Caco-2 (cell line): ENCODE data around the gene SGCD. TPM values are rescaled to one million over a fixed set of nuclear protein-coding genes. Genes with fewer than 3 reads are reported as not detected.

Source experiments
- BruUV-seq: library from RNA; stranded (reverse); fragments of 400-500 nt; replicated peaks from 2 replicates; lab custom pipeline; 2021; lab: Mats Ljungman, UMichigan
- CTCF ChIA-PET: fragments of 300-600 bp; sonication (Branson Sonifier 250); formaldehyde crosslinking; loops from one replicate; lab custom pipeline; 2022; ENCODE audit warnings: antibody characterized with exemption; lab: Charles Lee
- POLR2A ChIA-PET: fragments of 300-600 bp; sonication (Branson Sonifier 250); formaldehyde crosslinking; loops from one replicate; lab custom pipeline; 2022; ENCODE audit warnings: antibody characterized with exemption; lab: Charles Lee
- DNase-seq, 2 experiments: peaks; one replicate each; pipeline versions ENCODE4 v3.0.0 to v3.0.0-alpha.2; 2020 to 2022
- H3K27me3 ChIP-seq: replicated peaks from 2 replicates; pipeline ENCODE4 v1.6.0; 2011; ENCODE audit warnings: low read length; ENCODE audit not compliant: control insufficient read depth, insufficient read depth
- H3K36me3 ChIP-seq: 2 replicates; pipeline ENCODE4 v1.5.1; 2011; ENCODE audit warnings: low read length; ENCODE audit not compliant: control insufficient read depth, insufficient read depth
- H3K4me1 ChIP-seq: fragments of 250-450 bp; sonication (Bioruptor Pico); 2 replicates; pipeline ENCODE4 v1.5.1; 2020; ENCODE audit warnings: mild to moderate bottlenecking
- H3K4me3 ChIP-seq: 2 replicates; pipeline ENCODE4 v1.5.1; 2011; ENCODE audit warnings: low read depth, mild to moderate bottlenecking, control low read depth, low read length
- H3K9me3 ChIP-seq: fragments of 250-450 bp; sonication (Bioruptor Pico); 2 replicates; pipeline ENCODE4 v1.5.1; 2020; ENCODE audit warnings: mild to moderate bottlenecking, moderate library complexity
- H3K27ac Mint-ChIP-seq: one replicate; pipeline ENCODE4 v1.8.0; 2022; ENCODE audit warnings: mixed read lengths; ENCODE audit not compliant: unreplicated experiment
- H3K27me3 Mint-ChIP-seq: one replicate; pipeline ENCODE4 v1.8.0; 2022; ENCODE audit warnings: mixed read lengths; ENCODE audit not compliant: insufficient read depth, unreplicated experiment
- H3K36me3 Mint-ChIP-seq: one replicate; pipeline ENCODE4 v1.8.0; 2022; ENCODE audit warnings: mild to moderate bottlenecking, mixed read lengths; ENCODE audit not compliant: insufficient read depth, unreplicated experiment
- H3K4me1 Mint-ChIP-seq: one replicate; pipeline ENCODE4 v1.8.0; 2022; ENCODE audit warnings: low read depth, mixed read lengths; ENCODE audit not compliant: unreplicated experiment
- H3K4me3 Mint-ChIP-seq: one replicate; pipeline ENCODE4 v1.8.0; 2022; ENCODE audit warnings: mild to moderate bottlenecking, moderate library complexity, mixed read lengths; ENCODE audit not compliant: unreplicated experiment
- H3K9me3 Mint-ChIP-seq: one replicate; pipeline ENCODE4 v1.8.0; 2022; ENCODE audit warnings: mixed read lengths; ENCODE audit not compliant: unreplicated experiment
- CTCF ChIP-seq, 2 experiments: fragments of 200-600 bp in 1 of 2; IDR thresholded peaks; 1 replicate in 1 of 2; 2 replicates in 1 of 2; pipeline versions ENCODE4 v1.5.1 to v1.8.0; 2011 to 2022; ENCODE audit warnings: antibody characterized with exemption in 1 of 2, control low read depth in 1 of 2, inconsistent platforms in 1 of 2, low read depth in 1 of 2, low read length in 1 of 2, mild to moderate bottlenecking in 1 of 2, moderate library complexity in 1 of 2; ENCODE audit not compliant: insufficient read depth in 1 of 2, severe bottlenecking in 1 of 2, unreplicated experiment in 1 of 2
- intact Hi-C: fragments of 100-400 bp; cut with micrococcal nuclease; formaldehyde crosslinking; loops from one replicate; pipeline ENCODE4 v1.10.0; 2022; ENCODE audit not compliant: unreplicated experiment
- total RNA-seq: library from RNA; stranded (reverse); gene quantifications from 2 replicates; pipeline ENCODE4 v1.2.3, GENCODE V29; 2022

The SGCD gene
- total RNA-seq, 1 experiment from 2014 or later = 0.20 TPM

- Mint-ChIP-seq H3K4me1 (no peaks in the 10 kb centered on the region), H3K27me3 (no peaks in the 10 kb centered on the region), H3K36me3 (no peaks in the 10 kb centered on the region), H3K4me3 (no peak overlapping the region), H3K9me3 (no peaks in the 10 kb centered on the region), H3K27ac (no peak overlapping the region)
- no peaks in the 10 kb centered on the region for H3K27me3 ChIP-seq
- CTCF ChIA-PET = interaction anchor here (0.7 kb wide), 1 partner anchor 85 kb away, joined by 3 read pairs; no protein-coding TSS in a partner anchor
- no peaks in the 10 kb centered on the region for H3K4me1 ChIP-seq
- TF ChIP-seq CTCF (IDR thresholded peaks at IDR 0.05; ENCODE audit: insufficient read depth in 1 of 2, low read depth in 1 of 2, low read length in 1 of 2, severe bottlenecking in 1 of 2, unreplicated experiment in 1 of 2) = no peak
- no TSS peak for BruUV-seq
- intact Hi-C loops = no loop called here
- POLR2A ChIA-PET = no interaction called here
- DNase-seq = no peak
- H3K36me3 ChIP-seq = no peaks in the 10 kb centered on the region
- no peak overlapping the region for H3K4me3 ChIP-seq
- H3K9me3 ChIP-seq = no peaks in the 10 kb centered on the region
These were observed 32.5 kb downstream of the SGCD start for GRCh38 chr5:156359476-156359875.

GRCh38 chr5:156361436-156362109 is 34.6 kb downstream of the SGCD start:
- Histone ChIP-seq H3K27me3 (no peaks in the 10 kb centered on the region), H3K4me3 (no peak overlapping the region), H3K9me3 (no peaks in the 10 kb centered on the region), H3K36me3 (no peaks in the 10 kb centered on the region), H3K4me1 (no peaks in the 10 kb centered on the region)
- CTCF ChIA-PET = no interaction called here
- Mint-ChIP-seq H3K27me3 (no peaks in the 10 kb centered on the region), H3K27ac (no peak overlapping the region), H3K4me3 (no peak overlapping the region), H3K36me3 (no peaks in the 10 kb centered on the region), H3K4me1 (no peaks in the 10 kb centered on the region), H3K9me3 (no peaks in the 10 kb centered on the region)
- BruUV-seq = no TSS peak
- no peak for TF ChIP-seq CTCF (IDR thresholded peaks at IDR 0.05; ENCODE audit: insufficient read depth in 1 of 2, low read depth in 1 of 2, low read length in 1 of 2, severe bottlenecking in 1 of 2, unreplicated experiment in 1 of 2)
- DNase-seq = no peak
- intact Hi-C loops = no loop called here
- POLR2A ChIA-PET = no interaction called here

GRCh38 chr5:156363861-156364260 is 36.9 kb downstream of the SGCD start:
- Histone ChIP-seq H3K4me3 (no peak overlapping the region), H3K9me3 (no peaks in the 10 kb centered on the region), H3K27me3 (no peaks in the 10 kb centered on the region), H3K36me3 (no peaks in the 10 kb centered on the region), H3K4me1 (no peaks in the 10 kb centered on the region)
- intact Hi-C loops = no loop called here
- Mint-ChIP-seq H3K27ac (no peak overlapping the region), H3K4me3 (no peak overlapping the region), H3K9me3 (no peaks in the 10 kb centered on the region), H3K36me3 (no peaks in the 10 kb centered on the region), H3K4me1 (no peaks in the 10 kb centered on the region), H3K27me3 (no peaks in the 10 kb centered on the region)
- ChIA-PET POLR2A (no interaction called here), CTCF (no interaction called here)
- BruUV-seq = no TSS peak
- no peak for TF ChIP-seq CTCF (IDR thresholded peaks at IDR 0.05; ENCODE audit: insufficient read depth in 1 of 2, low read depth in 1 of 2, low read length in 1 of 2, severe bottlenecking in 1 of 2, unreplicated experiment in 1 of 2)
- DNase-seq = no peak
